ENCODE measurements around the gene FERMT3. TPM values are rescaled to one million over a fixed set of nuclear protein-coding genes. Genes with fewer than 3 reads are reported as not detected.

The FERMT3 gene
- total and polyA plus RNA-seq, 5 donors: 5.2 to 17.5 (median 10.9) TPM

GRCh38 chr11:64220798-64221197 lies 14.3 kb downstream of the FERMT3 start:
- H3K27ac ChIP-seq (ENCODE audit: low read length): no peak overlapping the region
- no peaks in the 10 kb centered on the region for H3K9me3 ChIP-seq (ENCODE audit: control insufficient read depth, low read length)
- intact Hi-C loops (cut with DNase I): no loop called here
- peak in 1 of 3 donors; percentile 63 for DNase-seq
- WGBS: 88% methylated on average over 14 of the region's 14 CpGs
- no peaks in the 10 kb centered on the region for H3K27me3 ChIP-seq (ENCODE audit: control insufficient read depth, insufficient read depth)
- H3K4me3 ChIP-seq (ENCODE audit: low read length): no peak overlapping the region
- no peak for ATAC-seq
- peaks cover 5% of the 10 kb centered on the region for H3K4me1 ChIP-seq (ENCODE audit: control insufficient read depth, insufficient read depth, low read length)

- intact Hi-C loops (cut with DNase I): no loop called here
- H3K4me1 ChIP-seq (ENCODE audit: control insufficient read depth, insufficient read depth, low read length): peaks cover 5% of the 10 kb centered on the region
- WGBS: 72% methylated on average over 9 of the region's 9 CpGs
These were observed 16.1 kb downstream of the FERMT3 start for GRCh38 chr11:64222651-64223000.

GRCh38 chr11:64223001-64223651 lies 16.6 kb downstream of the FERMT3 start:
- peak in 2 of 3 donors; percentile 68 to 70 for DNase-seq
- intact Hi-C loops (cut with DNase I): no loop called here
- 76% methylated on average over 24 of the region's 24 CpGs for WGBS

More at GRCh38 chr11:64222651-64223000, 16.1 kb downstream of the FERMT3 start:
- Histone ChIP-seq H3K27me3 (ENCODE audit: control insufficient read depth, insufficient read depth) (no peaks in the 10 kb centered on the region), H3K27ac (ENCODE audit: low read length) (no peak overlapping the region), H3K4me3 (ENCODE audit: low read length) (no peak overlapping the region), H3K9me3 (ENCODE audit: control insufficient read depth, low read length) (no peaks in the 10 kb centered on the region)
- DNase-seq (peak in 1 of 3 donors; percentile 25), ATAC-seq (no peak)

GRCh38 chr11:64224151-64224890 lies 17.8 kb downstream of the FERMT3 start:
- WGBS: 94% methylated on average over 17 of the region's 17 CpGs
- Histone ChIP-seq H3K27ac (ENCODE audit: low read length) (no peak overlapping the region), H3K4me3 (ENCODE audit: low read length) (no peak overlapping the region), H3K27me3 (ENCODE audit: control insufficient read depth, insufficient read depth) (no peaks in the 10 kb centered on the region), H3K4me1 (ENCODE audit: control insufficient read depth, insufficient read depth, low read length) (peaks cover 5% of the 10 kb centered on the region), H3K9me3 (ENCODE audit: control insufficient read depth, low read length) (no peaks in the 10 kb centered on the region)
- intact Hi-C loops (cut with DNase I): no loop called here
- DNase-seq (peak in 1 of 3 donors; percentile 57), ATAC-seq (no peak)

More at GRCh38 chr11:64223001-64223651, 16.6 kb downstream of the FERMT3 start:
- no peak overlapping the region for H3K4me3 ChIP-seq (ENCODE audit: low read length)
- ATAC-seq: no peak
- H3K27me3 ChIP-seq (ENCODE audit: control insufficient read depth, insufficient read depth): no peaks in the 10 kb centered on the region
- H3K4me1 ChIP-seq (ENCODE audit: control insufficient read depth, insufficient read depth, low read length): peaks cover 5% of the 10 kb centered on the region
- H3K9me3 ChIP-seq (ENCODE audit: control insufficient read depth, low read length): no peaks in the 10 kb centered on the region
- H3K27ac ChIP-seq (ENCODE audit: low read length): no peak overlapping the region

- 58% methylated on average over 22 of the region's 22 CpGs for WGBS
- H3K27me3 ChIP-seq (ENCODE audit: control insufficient read depth, insufficient read depth): no peaks in the 10 kb centered on the region
- peak overlapping the region; percentile 92 for H3K27ac ChIP-seq (ENCODE audit: low read length)
- H3K4me3 ChIP-seq (ENCODE audit: low read length): peak overlapping the region; percentile 56
- peak in 1 of 2 donors; percentile 1 for ATAC-seq
- peaks cover 5% of the 10 kb centered on the region for H3K4me1 ChIP-seq (ENCODE audit: control insufficient read depth, insufficient read depth, low read length)
- intact Hi-C loops (cut with DNase I): no loop called here
- H3K9me3 ChIP-seq (ENCODE audit: control insufficient read depth, low read length): no peaks in the 10 kb centered on the region
- peak in 2 of 3 donors; percentile 41 to 61 for DNase-seq
These were observed 18.5 kb downstream of the FERMT3 start for GRCh38 chr11:64224891-64225607.

- Histone ChIP-seq H3K27me3 (ENCODE audit: control insufficient read depth, insufficient read depth) (no peaks in the 10 kb centered on the region), H3K27ac (ENCODE audit: low read length) (peak within 1 kb of the TSS; percentile 92), H3K4me1 (ENCODE audit: control insufficient read depth, insufficient read depth, low read length) (peaks cover 5% of the 10 kb centered on the region), H3K4me3 (ENCODE audit: low read length) (peak within 1 kb of the TSS; percentile 56), H3K9me3 (ENCODE audit: control insufficient read depth, low read length) (no peaks in the 10 kb centered on the region)
- ATAC-seq (peak; percentile 82 to 84), DNase-seq (peak; percentile 92 to 97 (median 96))
- intact Hi-C loops (cut with DNase I): no loop called here
- WGBS: under 1% methylated on average over 54 of the region's 54 CpGs
These were observed 19.3 kb downstream of the FERMT3 start, which contains the start of the genes NUDT22 and TRPT1 for GRCh38 chr11:64225608-64226506. TSS of gene NUDT22 (plus strand) at chr11:64226274. CDS start at chr11:64226653, 379 bp downstream. TSS of gene TRPT1 (minus strand) at chr11:64226186. CDS start at chr11:64225860, 326 bp downstream.

- 11% methylated on average over 26 of the region's 26 CpGs for WGBS
- ATAC-seq: peak; percentile 39 to 47
- Histone ChIP-seq H3K9me3 (ENCODE audit: control insufficient read depth, low read length) (no peaks in the 10 kb centered on the region), H3K4me1 (ENCODE audit: control insufficient read depth, insufficient read depth, low read length) (peaks cover 5% of the 10 kb centered on the region), H3K27me3 (ENCODE audit: control insufficient read depth, insufficient read depth) (no peaks in the 10 kb centered on the region), H3K27ac (ENCODE audit: low read length) (peak overlapping the region; percentile 78), H3K4me3 (ENCODE audit: low read length) (peak overlapping the region; percentile 56)
- peak; percentile 61 to 87 (median 83) for DNase-seq
- intact Hi-C loops (cut with DNase I): no loop called here
These were observed 20.1 kb downstream of the FERMT3 start for GRCh38 chr11:64226507-64227051.

GRCh38 chr11:64227405-64227956 lies 21.0 kb downstream of the FERMT3 start:
- Histone ChIP-seq H3K27ac (ENCODE audit: low read length) (peak overlapping the region; percentile 78), H3K27me3 (ENCODE audit: control insufficient read depth, insufficient read depth) (no peaks in the 10 kb centered on the region), H3K9me3 (ENCODE audit: control insufficient read depth, low read length) (no peaks in the 10 kb centered on the region), H3K4me1 (ENCODE audit: control insufficient read depth, insufficient read depth, low read length) (peaks cover 5% of the 10 kb centered on the region), H3K4me3 (ENCODE audit: low read length) (peak overlapping the region; percentile 56)
- WGBS: 85% methylated on average over 3 of the region's 3 CpGs
- ATAC-seq (no peak), DNase-seq (peak in 1 of 3 donors; percentile 30)
- intact Hi-C loops (cut with DNase I): no loop called here

GRCh38 chr11:64229090-64229743 lies 22.7 kb downstream of the FERMT3 start:
- WGBS: 88% methylated on average over 12 of the region's 12 CpGs
- ATAC-seq: no peak
- intact Hi-C loops (cut with DNase I): no loop called here
- H3K27ac ChIP-seq (ENCODE audit: low read length): peak overlapping the region; percentile 92
- peaks cover 5% of the 10 kb centered on the region for H3K4me1 ChIP-seq (ENCODE audit: control insufficient read depth, insufficient read depth, low read length)
- peak in 2 of 3 donors; percentile 57 to 60 for DNase-seq
- H3K9me3 ChIP-seq (ENCODE audit: control insufficient read depth, low read length): no peaks in the 10 kb centered on the region
- H3K27me3 ChIP-seq (ENCODE audit: control insufficient read depth, insufficient read depth): no peaks in the 10 kb centered on the region
- H3K4me3 ChIP-seq (ENCODE audit: low read length): no peak overlapping the region

All from right cardiac atrium (tissue), 5 donors.